Left lung (tissue), 10 donors: ENCODE measurements around the gene TMPRSS13. TPM values are rescaled to one million over a fixed set of nuclear protein-coding genes. Genes with fewer than 3 reads are reported as not detected.
"Not testable (repeated sequence)": the region's sequence is repeated elsewhere in the genome, so short reads cannot be mapped to it uniquely, and the experiment has no call there.

ENCODE experiments used
- ATAC-seq: fragments of 200-7000 bp; cut with Tn5 transposase; one replicate; pipeline ENCODE4 v1.9.1; 2020; ENCODE audit warnings: moderate library complexity
- DNase-seq, 4 donors: peaks; one replicate each; pipeline ENCODE4 v3.0.0-alpha.2; 2013 to 2020
- H3K27ac ChIP-seq, 2 donors: fragments of 200-600 bp; sonication (generic) in 1 of 2; one replicate each; pipeline versions ENCODE4 v1.5.0 to v1.8.0; 2020 to 2021
- H3K27me3 ChIP-seq, 2 donors: fragments of 200-600 bp; sonication (generic) in 1 of 2; one replicate each; pipeline versions ENCODE4 v1.5.0 to v1.8.0; 2020 to 2021
- H3K36me3 ChIP-seq, 2 donors: fragments of 200-600 bp; sonication (generic) in 1 of 2; one replicate each; pipeline versions ENCODE4 v1.5.0 to v1.8.0; 2020 to 2021
- H3K4me1 ChIP-seq, 2 donors: fragments of 200-600 bp; one replicate each; pipeline ENCODE4 v1.8.0; 2021
- H3K4me3 ChIP-seq, 2 donors: fragments of 200-600 bp; sonication (generic) in 1 of 2; one replicate each; pipeline versions ENCODE4 v1.5.0 to v1.8.0; 2020 to 2021; ENCODE audit warnings: mild to moderate bottlenecking in 1 of 2
- H3K9me3 ChIP-seq, 2 donors: fragments of 200-600 bp; sonication (generic) in 1 of 2; one replicate each; pipeline versions ENCODE4 v1.5.0 to v1.8.0; 2020 to 2021
- CTCF ChIP-seq, 2 donors: fragments of 200-600 bp; sonication (generic) in 1 of 2; IDR thresholded peaks; one replicate each; pipeline versions ENCODE4 v1.5.0 to v1.8.0; 2021; ENCODE audit warnings: antibody characterized with exemption in 2 of 2
- intact Hi-C, 2 donors: fragments of 100-400 bp; cut with DNase I; formaldehyde crosslinking; loops; one replicate each; pipeline versions ENCODE4 v1.11.2 to v1.14.2; 2022
- polyA plus RNA-seq, 6 donors: library from polyadenylated mRNA; unstranded; fragments of 120-200 nt; gene quantifications; one replicate each; pipeline ENCODE4 v1.2.1, GENCODE V29; 2013; ENCODE audit not compliant: insufficient read length in 6 of 6
- total RNA-seq, 2 donors: library from RNA; stranded (reverse); fragmentation: NEBNext Ultra II Directional; extraction: Animal tissue kit (Norgen Biotek cat#: 25700); gene quantifications; one replicate each; pipeline ENCODE4 v1.2.1, GENCODE V29; 2021
- donor health status: DM: no; HTN: yes; CAD: no.
- donor health status: DM: no; HTN: no; CAD: no.

The TMPRSS13 gene
- total and polyA plus RNA-seq, 8 donors: 4.6 to 10.7 (median 8.1) TPM

- no peak overlapping the region for H3K27ac ChIP-seq
- no peaks in the 10 kb centered on the region for H3K9me3 ChIP-seq
- intact Hi-C loops: no loop called here
- H3K4me1 ChIP-seq: peaks cover 4 to 22% of the 10 kb centered on the region in 2 donors
- ATAC-seq (peak; percentile 61), DNase-seq (peak in 1 of 4 donors; percentile 19)
- H3K4me3 ChIP-seq: no peak overlapping the region
- TF ChIP-seq CTCF (IDR thresholded peaks at IDR 0.05): no peak
- no peaks in the 10 kb centered on the region for H3K27me3 ChIP-seq
- no peaks in the 10 kb centered on the region for H3K36me3 ChIP-seq
These were observed 841 bp upstream of the TMPRSS13 start for GRCh38 chr11:117929916-117930570.

- peak overlapping the region; percentile 5 to 6 for H3K4me3 ChIP-seq
- H3K4me1 ChIP-seq: peaks cover 4 to 22% of the 10 kb centered on the region in 2 donors
- peak in 1 of 2 donors; percentile 11 for TF ChIP-seq CTCF (IDR thresholded peaks at IDR 0.05)
- no peaks in the 10 kb centered on the region for H3K36me3 ChIP-seq
- H3K27me3 ChIP-seq: no peaks in the 10 kb centered on the region
- ATAC-seq: peak; percentile 54
- DNase-seq: no peak
- no peak overlapping the region for H3K27ac ChIP-seq
- no peaks in the 10 kb centered on the region for H3K9me3 ChIP-seq
- intact Hi-C loops: no loop called here
These were observed 608 bp downstream of the TMPRSS13 start for GRCh38 chr11:117928446-117929141.

- peaks cover 4 to 22% of the 10 kb centered on the region in 2 donors for H3K4me1 ChIP-seq
- no peak for TF ChIP-seq CTCF (IDR thresholded peaks at IDR 0.05)
- no peak overlapping the region for H3K27ac ChIP-seq
- H3K9me3 ChIP-seq: no peaks in the 10 kb centered on the region
- intact Hi-C loops: no loop called here
- H3K4me3 ChIP-seq: no peak overlapping the region
- no peaks in the 10 kb centered on the region for H3K36me3 ChIP-seq
- DNase-seq (peak in 1 of 4 donors; percentile 17), ATAC-seq (no peak)
- H3K27me3 ChIP-seq: no peaks in the 10 kb centered on the region
These were observed 1.3 kb downstream of the TMPRSS13 start for GRCh38 chr11:117927926-117928325.

- H3K36me3 ChIP-seq, H3K9me3 ChIP-seq, H3K4me3 ChIP-seq, H3K27me3 ChIP-seq, H3K27ac ChIP-seq, ATAC-seq, intact Hi-C loops: not testable (repeated sequence)
- H3K4me1 ChIP-seq: peaks cover 4 to 21% of the 10 kb centered on the region in 2 donors
- DNase-seq: peak in 1 of 4 donors; percentile 26
These were observed 3.0 kb downstream of the TMPRSS13 start for GRCh38 chr11:117926166-117926565.

GRCh38 chr11:117925198-117925925, 3.8 kb downstream of the TMPRSS13 start:
- Histone ChIP-seq H3K36me3 (no peaks in the 10 kb centered on the region), H3K4me1 (peaks cover 4 to 13% of the 10 kb centered on the region in 2 donors), H3K27ac (no peak overlapping the region), H3K4me3 (no peak overlapping the region), H3K27me3 (no peaks in the 10 kb centered on the region), H3K9me3 (no peaks in the 10 kb centered on the region)
- TF ChIP-seq CTCF (IDR thresholded peaks at IDR 0.05): no peak
- DNase-seq (no peak), ATAC-seq (no peak)
- intact Hi-C loops: no loop called here
